GM03348 (cell line): Measurements from ENCODE around the gene MTCH1.

Experiments used
- DNase-seq: peaks from one replicate; pipeline ENCODE4 v3.0.0; 2012; ENCODE audit warnings: low spot score

Gene MTCH1

DNA sequence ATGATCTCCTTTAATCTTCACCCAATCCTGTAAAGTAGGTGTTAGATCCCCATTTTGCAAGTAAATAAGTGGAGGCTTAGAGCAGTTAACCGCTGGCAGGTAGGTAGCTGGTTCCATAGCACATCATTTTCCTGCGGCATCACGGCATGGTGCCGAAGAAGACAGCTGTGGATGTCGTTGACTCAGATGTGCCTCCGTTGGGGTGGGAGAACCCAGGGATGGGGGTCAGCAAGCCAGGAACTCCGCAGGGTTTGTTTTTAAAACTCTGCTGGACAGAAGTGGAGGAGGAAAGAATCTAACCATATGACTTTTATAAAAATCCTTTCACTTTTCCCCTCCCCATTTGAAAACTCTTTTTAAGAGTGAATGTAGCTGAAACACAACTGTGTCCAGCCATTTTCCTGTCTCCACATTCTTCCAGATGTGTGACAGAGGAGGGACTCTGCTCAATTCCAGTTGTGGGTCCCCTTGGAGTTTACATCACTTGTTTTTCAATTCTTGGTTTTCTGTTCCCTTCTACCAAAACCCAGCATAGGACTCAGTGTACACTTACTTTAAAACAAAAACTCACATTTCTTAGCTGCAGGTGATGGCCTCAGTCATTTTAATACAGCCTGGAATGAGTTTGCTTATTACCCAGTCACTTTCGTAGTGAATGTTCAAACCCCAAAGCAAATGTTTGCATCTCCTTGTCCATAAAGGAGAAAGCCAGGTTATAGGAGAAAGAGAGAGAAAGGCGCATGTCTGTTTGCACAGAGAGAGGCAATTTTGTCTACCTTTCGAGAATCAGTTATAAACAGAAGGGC is 59.1 kb downstream of the MTCH1 start:
- no peak for DNase-seq

DNA sequence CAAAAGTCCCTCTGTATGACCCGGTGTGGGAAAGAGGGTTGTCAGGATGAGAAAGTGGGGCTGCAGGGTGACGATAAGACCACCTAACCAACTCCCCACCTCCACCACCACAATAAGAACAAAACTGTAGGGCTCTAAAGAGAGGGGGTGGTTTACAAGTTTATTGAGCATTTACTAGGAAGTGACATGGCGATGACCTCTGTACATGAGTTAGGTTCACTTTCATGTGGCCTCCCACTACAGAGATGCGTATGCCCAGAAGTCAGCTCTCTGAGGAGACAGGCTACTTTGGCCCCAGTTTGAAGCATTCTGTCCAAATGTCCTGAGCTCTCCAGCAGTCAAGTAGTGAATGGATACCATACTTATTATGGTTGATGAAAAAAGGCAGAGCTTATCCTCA is 60.2 kb downstream of the MTCH1 start:
- no peak for DNase-seq

DNA sequence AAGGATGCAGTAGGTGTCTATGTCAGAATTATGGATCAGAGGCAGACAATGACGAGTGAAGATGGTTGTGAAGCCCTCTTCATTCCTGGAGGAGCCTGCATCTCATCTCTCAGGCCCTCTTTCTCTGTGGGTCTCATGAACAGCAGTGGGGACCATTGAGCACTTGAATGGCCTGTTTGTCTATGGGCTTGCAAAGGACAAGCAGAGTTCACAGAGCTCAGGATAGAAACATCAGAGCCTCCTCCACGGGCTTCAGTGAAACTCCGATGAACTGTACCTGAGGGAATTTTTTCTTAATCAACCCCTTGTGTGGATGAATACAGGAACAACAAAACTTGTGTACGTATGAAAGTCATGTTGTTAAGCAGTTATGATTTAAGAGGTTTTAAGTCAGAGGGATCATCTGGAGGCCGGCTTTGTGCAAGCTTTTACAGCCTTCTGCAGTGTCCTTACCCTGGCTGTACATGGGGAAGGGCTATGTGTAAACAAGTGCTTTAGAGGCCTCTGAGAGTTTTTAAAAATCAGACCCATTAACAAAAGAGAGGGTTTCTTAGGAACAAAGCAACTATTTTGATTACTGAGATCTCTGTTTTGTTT is 61.1 kb downstream of the MTCH1 start:
- no peak for DNase-seq

DNA sequence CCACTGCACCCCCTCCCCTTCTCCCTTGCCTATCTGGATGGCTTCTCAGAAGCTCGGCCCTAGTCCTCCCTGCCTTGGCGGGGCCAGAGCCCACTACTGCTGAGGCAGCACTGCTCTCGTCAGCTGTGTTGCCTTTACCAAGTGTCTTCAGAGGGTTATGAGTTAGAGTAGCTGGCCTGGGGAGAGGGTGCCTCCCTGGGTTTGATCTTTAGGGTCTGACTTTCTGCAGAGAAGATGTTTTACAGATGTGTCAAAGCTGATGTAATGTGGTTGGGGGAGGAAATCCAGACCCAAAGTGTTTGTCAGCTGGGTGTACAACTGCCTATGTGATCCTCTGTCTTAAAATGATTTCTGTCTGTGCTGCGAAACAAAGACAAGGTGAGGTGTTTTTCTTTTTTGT is 61.9 kb downstream of the MTCH1 start:
- peak; percentile 37 for DNase-seq

DNA sequence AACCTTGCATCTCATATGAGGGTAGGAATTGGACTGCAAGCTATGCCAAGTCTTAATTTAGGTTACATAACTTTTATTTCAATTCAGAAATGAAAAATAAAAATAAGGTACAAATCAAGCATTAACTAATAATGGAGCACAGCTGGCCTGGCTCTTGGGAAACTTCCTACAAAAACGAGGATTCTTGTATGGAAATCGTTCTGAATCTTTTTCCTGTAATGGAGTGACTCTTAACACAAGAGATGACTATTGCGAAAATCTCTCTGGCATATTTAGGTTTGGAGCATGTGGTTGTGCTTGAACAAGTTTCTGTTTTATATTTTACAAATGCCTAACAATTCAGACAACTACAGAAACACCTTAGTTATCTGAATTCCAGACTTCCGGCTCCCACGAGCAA is 65.5 kb downstream of the MTCH1 start:
- peak; percentile 35 for DNase-seq

DNA sequence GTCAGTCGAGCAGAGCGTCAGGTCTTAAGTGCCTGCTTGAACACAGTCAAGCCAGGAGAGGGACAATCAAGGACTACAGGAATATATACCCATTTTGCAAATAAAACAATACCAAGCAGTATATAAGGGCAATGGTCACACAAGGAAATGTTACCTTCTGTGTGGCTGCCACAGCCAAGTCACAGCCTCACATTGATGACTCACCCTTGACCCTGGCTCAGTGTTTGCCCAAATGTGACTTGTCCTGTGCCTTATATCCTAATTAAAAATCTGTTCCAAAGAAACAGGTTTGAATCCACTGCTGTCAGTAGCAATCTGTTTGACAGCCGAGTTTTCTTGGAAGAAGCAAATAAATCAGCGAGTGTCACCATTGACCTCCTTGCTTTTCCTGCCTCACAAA is 65.9 kb downstream of the MTCH1 start:
- no peak for DNase-seq
